WTC11 (cell line): Measurements from ENCODE around the gene ARL5B. TPM values are rescaled to one million over a fixed set of nuclear protein-coding genes. Genes with fewer than 3 reads are reported as not detected.

ENCODE experiments used
- ATAC-seq: fragments of 200-7000 bp; cut with Tn5 transposase; 2 replicates; pipeline ENCODE4 v1.10.0; 2021; ENCODE audit warnings: mild to moderate bottlenecking, moderate library complexity
- CTCF ChIA-PET: fragments of 300-600 bp; sonication (Branson Sonifier 250); formaldehyde crosslinking; loops from one replicate; lab custom pipeline; 2021; ENCODE audit warnings: antibody characterized with exemption; lab: Charles Lee
- POLR2A ChIA-PET: fragments of 350-600 bp; sonication (Branson Sonifier 250); formaldehyde crosslinking; loops from one replicate; lab custom pipeline; 2021; ENCODE audit warnings: antibody characterized with exemption; lab: Charles Lee
- DNase-seq: peaks from one replicate; pipeline ENCODE4 v3.0.0; 2021; ENCODE audit warnings: low spot score
- H3K27ac Mint-ChIP-seq: 2 replicates; pipeline ENCODE4 v1.8.0; 2021; ENCODE audit warnings: mixed read lengths
- H3K27me3 Mint-ChIP-seq: 2 replicates; pipeline ENCODE4 v1.8.0; 2021; ENCODE audit warnings: low read depth, mild to moderate bottlenecking, moderate library complexity, mixed read lengths
- H3K36me3 Mint-ChIP-seq: 2 replicates; pipeline ENCODE4 v1.8.0; 2021; ENCODE audit warnings: mixed read lengths
- H3K4me1 Mint-ChIP-seq: 2 replicates; pipeline ENCODE4 v1.8.0; 2022; ENCODE audit warnings: mixed read lengths
- H3K4me3 Mint-ChIP-seq: 2 replicates; pipeline ENCODE4 v1.8.0; 2021; ENCODE audit warnings: mild to moderate bottlenecking, moderate library complexity, mixed read lengths
- H3K9me3 Mint-ChIP-seq: 2 replicates; pipeline ENCODE4 v1.8.0; 2021; ENCODE audit warnings: mixed read lengths
- ATF2 ChIP-seq: sonication (generic); formaldehyde crosslinking; IDR thresholded peaks from 2 replicates; pipeline ENCODE4 v1.8.1; 2022; ENCODE audit warnings: low read depth, missing genetic modification reagents, borderline replicate concordance
- ERG ChIP-seq: fragments of 250-450 bp; sonication (Bioruptor Pico); IDR thresholded peaks from 2 replicates; pipeline ENCODE4 v1.8.0; 2021; ENCODE audit warnings: mild to moderate bottlenecking
- ESRRA ChIP-seq: sonication (generic); formaldehyde crosslinking; IDR thresholded peaks from 2 replicates; pipeline ENCODE4 v1.8.1; 2022; ENCODE audit warnings: mild to moderate bottlenecking, missing genetic modification reagents, borderline replicate concordance
- GTF2I ChIP-seq: fragments of 250-450 bp; sonication (Bioruptor Pico); conservative IDR thresholded peaks from 2 replicates; pipeline ENCODE4 v1.4.0; 2021; ENCODE audit warnings: mild to moderate bottlenecking
- NR3C1 ChIP-seq: sonication (generic); formaldehyde crosslinking; conservative IDR thresholded peaks from 2 replicates; pipeline ENCODE4 v1.8.1; 2023; ENCODE audit warnings: low read depth, mild to moderate bottlenecking, missing genetic modification reagents
- TCF7 ChIP-seq: sonication (generic); formaldehyde crosslinking; IDR thresholded peaks from 2 replicates; pipeline ENCODE4 v1.8.0; 2022; ENCODE audit warnings: mild to moderate bottlenecking, low read depth, missing genetic modification reagents, moderate library complexity
- TP53 ChIP-seq: sonication (generic); formaldehyde crosslinking; IDR thresholded peaks from 2 replicates; pipeline ENCODE4 v1.8.1; 2023; ENCODE audit warnings: mild to moderate bottlenecking, missing genetic modification reagents
- USF1 ChIP-seq: sonication (generic); formaldehyde crosslinking; IDR thresholded peaks from 2 replicates; pipeline ENCODE4 v1.8.0; 2022; ENCODE audit warnings: mild to moderate bottlenecking, missing genetic modification reagents
- ZBTB43 ChIP-seq: sonication (generic); formaldehyde crosslinking; IDR thresholded peaks from 2 replicates; pipeline ENCODE4 v1.8.1; 2023; ENCODE audit warnings: mild to moderate bottlenecking, missing genetic modification reagents
- ZNF138 ChIP-seq: sonication (generic); formaldehyde crosslinking; conservative IDR thresholded peaks from 2 replicates; pipeline ENCODE4 v1.8.1; 2022; ENCODE audit warnings: mild to moderate bottlenecking, moderate library complexity, missing genetic modification reagents
- ZNF396 ChIP-seq: fragments of 250-450 bp; sonication (Bioruptor Pico); IDR thresholded peaks from 2 replicates; pipeline ENCODE4 v1.8.0; 2021; ENCODE audit warnings: mild to moderate bottlenecking, moderate library complexity, borderline replicate concordance
- ZNF425 ChIP-seq: fragments of 250-450 bp; sonication (Bioruptor Pico); conservative IDR thresholded peaks from 2 replicates; pipeline ENCODE4 v1.9.0; 2021; ENCODE audit warnings: mild to moderate bottlenecking
- total RNA-seq: library from RNA; stranded (reverse); gene quantifications from 3 replicates; pipeline ENCODE4 v1.2.3, GENCODE V29; 2021
- TF ChIP-seq, protein P1 (sequence below): fragments of 250-450 bp; sonication (Bioruptor Pico); IDR thresholded peaks from 2 replicates; pipeline ENCODE4 v1.9.0; 2021; ENCODE audit warnings: mild to moderate bottlenecking, borderline replicate concordance
- TF ChIP-seq, protein P2 (sequence below): sonication (generic); formaldehyde crosslinking; IDR thresholded peaks from 2 replicates; pipeline ENCODE4 v1.8.1; 2023; ENCODE audit warnings: mild to moderate bottlenecking, missing genetic modification reagents, moderate library complexity

Gene ARL5B
- total RNA-seq, 1 experiment from 2014 or later: 44.1 TPM

DNA sequence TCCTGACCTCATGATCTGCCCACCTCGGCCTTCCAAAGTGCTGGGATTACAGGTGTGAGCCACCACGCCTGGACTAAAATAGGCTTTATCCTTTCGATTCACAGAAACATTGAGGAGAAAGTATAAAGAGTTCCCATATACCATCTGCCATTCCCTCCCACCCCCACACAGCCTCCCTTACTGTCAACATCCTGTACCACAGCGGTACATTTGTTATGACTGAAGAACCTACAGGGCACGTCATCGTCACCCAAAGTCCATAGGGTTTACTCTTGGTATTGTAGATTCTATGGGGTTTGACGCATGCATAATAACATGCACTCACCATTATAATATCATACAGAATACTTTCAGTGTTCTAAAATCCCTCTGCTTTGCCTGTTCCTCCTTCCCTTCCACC lies 28.0 kb downstream of the ARL5B start:
- H3K27me3 Mint-ChIP-seq: no peaks in the 10 kb centered on the region
- CTCF ChIA-PET: no interaction called here
- H3K4me3 Mint-ChIP-seq: no peak overlapping the region
- H3K36me3 Mint-ChIP-seq: no peaks in the 10 kb centered on the region
- H3K4me1 Mint-ChIP-seq: peaks cover 3% of the 10 kb centered on the region; the same call in 1 of the 2 replicates
- no peak overlapping the region for H3K27ac Mint-ChIP-seq
- ATAC-seq: no peak
- no peaks in the 10 kb centered on the region for H3K9me3 Mint-ChIP-seq
- TF ChIP-seq, protein P1, sequence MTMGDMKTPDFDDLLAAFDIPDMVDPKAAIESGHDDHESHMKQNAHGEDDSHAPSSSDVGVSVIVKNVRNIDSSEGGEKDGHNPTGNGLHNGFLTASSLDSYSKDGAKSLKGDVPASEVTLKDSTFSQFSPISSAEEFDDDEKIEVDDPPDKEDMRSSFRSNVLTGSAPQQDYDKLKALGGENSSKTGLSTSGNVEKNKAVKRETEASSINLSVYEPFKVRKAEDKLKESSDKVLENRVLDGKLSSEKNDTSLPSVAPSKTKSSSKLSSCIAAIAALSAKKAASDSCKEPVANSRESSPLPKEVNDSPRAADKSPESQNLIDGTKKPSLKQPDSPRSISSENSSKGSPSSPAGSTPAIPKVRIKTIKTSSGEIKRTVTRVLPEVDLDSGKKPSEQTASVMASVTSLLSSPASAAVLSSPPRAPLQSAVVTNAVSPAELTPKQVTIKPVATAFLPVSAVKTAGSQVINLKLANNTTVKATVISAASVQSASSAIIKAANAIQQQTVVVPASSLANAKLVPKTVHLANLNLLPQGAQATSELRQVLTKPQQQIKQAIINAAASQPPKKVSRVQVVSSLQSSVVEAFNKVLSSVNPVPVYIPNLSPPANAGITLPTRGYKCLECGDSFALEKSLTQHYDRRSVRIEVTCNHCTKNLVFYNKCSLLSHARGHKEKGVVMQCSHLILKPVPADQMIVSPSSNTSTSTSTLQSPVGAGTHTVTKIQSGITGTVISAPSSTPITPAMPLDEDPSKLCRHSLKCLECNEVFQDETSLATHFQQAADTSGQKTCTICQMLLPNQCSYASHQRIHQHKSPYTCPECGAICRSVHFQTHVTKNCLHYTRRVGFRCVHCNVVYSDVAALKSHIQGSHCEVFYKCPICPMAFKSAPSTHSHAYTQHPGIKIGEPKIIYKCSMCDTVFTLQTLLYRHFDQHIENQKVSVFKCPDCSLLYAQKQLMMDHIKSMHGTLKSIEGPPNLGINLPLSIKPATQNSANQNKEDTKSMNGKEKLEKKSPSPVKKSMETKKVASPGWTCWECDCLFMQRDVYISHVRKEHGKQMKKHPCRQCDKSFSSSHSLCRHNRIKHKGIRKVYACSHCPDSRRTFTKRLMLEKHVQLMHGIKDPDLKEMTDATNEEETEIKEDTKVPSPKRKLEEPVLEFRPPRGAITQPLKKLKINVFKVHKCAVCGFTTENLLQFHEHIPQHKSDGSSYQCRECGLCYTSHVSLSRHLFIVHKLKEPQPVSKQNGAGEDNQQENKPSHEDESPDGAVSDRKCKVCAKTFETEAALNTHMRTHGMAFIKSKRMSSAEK: no peak
- TF ChIP-seq TCF7 (CRISPR knock-in tag): no peak
- TF ChIP-seq TP53 (CRISPR knock-in tag): no peak
- TF ChIP-seq ZBTB43: no peak
- no peak for TF ChIP-seq ATF2
- TF ChIP-seq USF1 (CRISPR knock-in tag): no peak
- TF ChIP-seq ZNF138: no peak
- no peak for TF ChIP-seq ZNF396 (CRISPR knock-in tag)
- TF ChIP-seq, protein P2, sequence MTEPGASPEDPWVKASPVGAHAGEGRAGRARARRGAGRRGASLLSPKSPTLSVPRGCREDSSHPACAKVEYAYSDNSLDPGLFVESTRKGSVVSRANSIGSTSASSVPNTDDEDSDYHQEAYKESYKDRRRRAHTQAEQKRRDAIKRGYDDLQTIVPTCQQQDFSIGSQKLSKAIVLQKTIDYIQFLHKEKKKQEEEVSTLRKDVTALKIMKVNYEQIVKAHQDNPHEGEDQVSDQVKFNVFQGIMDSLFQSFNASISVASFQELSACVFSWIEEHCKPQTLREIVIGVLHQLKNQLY (CRISPR knock-in tag): no peak
- TF ChIP-seq GTF2I: no peak
- no peak for TF ChIP-seq ZNF425 (CRISPR knock-in tag)
- no peak for TF ChIP-seq NR3C1 (CRISPR knock-in tag)
- no peak for TF ChIP-seq ESRRA (CRISPR knock-in tag)
- no peak for TF ChIP-seq ERG (CRISPR knock-in tag)
- POLR2A ChIA-PET: no interaction called here
- DNase-seq: no peak
